Naive B cell (primary cell): ENCODE results near the gene UQCC2. TPM values are rescaled to one million over a fixed set of nuclear protein-coding genes. Genes with fewer than 3 reads are reported as not detected.

Source experiments
- ATAC-seq, 2 donors: fragments of 150-1000 bp; cut with Tn5 transposase; 2 replicates each; pipeline ENCODE4 v1.10.0; 2021; ENCODE audit warnings: low read depth in 2 of 2, mild to moderate bottlenecking in 2 of 2, moderate library complexity in 2 of 2
- DNase-seq: peaks from one replicate; pipeline ENCODE4 v3.0.0; 2022
- H3K27ac Mint-ChIP-seq, 6 donors: one replicate each; pipeline ENCODE4 v1.8.0; 2020 to 2022; ENCODE audit warnings: mild to moderate bottlenecking in 6 of 6, mixed read lengths in 6 of 6, moderate library complexity in 5 of 6, inconsistent platforms in 2 of 6
- H3K27me3 Mint-ChIP-seq, 3 donors: one replicate each; pipeline ENCODE4 v1.8.0; 2021 to 2022; ENCODE audit warnings: mixed read lengths in 3 of 3, mild to moderate bottlenecking in 1 of 3
- H3K36me3 Mint-ChIP-seq, 2 donors: one replicate each; pipeline ENCODE4 v1.8.0; 2020 to 2022; ENCODE audit warnings: mixed read lengths in 2 of 2, inconsistent platforms in 1 of 2, mild to moderate bottlenecking in 1 of 2
- H3K4me1 Mint-ChIP-seq, 3 donors: one replicate each; pipeline ENCODE4 v1.8.0; 2020 to 2022; ENCODE audit warnings: mixed read lengths in 3 of 3, inconsistent platforms in 1 of 3, mild to moderate bottlenecking in 1 of 3, moderate library complexity in 1 of 3
- H3K4me3 Mint-ChIP-seq, 8 donors: one replicate each; pipeline ENCODE4 v1.8.0; 2020 to 2022; ENCODE audit warnings: mild to moderate bottlenecking in 8 of 8, mixed read lengths in 8 of 8, moderate library complexity in 8 of 8, inconsistent platforms in 2 of 8
- H3K9me3 Mint-ChIP-seq, 7 donors: one replicate each; pipeline ENCODE4 v1.8.0; 2020 to 2022; ENCODE audit warnings: mixed read lengths in 7 of 7, mild to moderate bottlenecking in 5 of 7, inconsistent platforms in 2 of 7, moderate library complexity in 1 of 7
- polyA plus RNA-seq, 6 donors: library from polyadenylated mRNA; unstranded; fragments of 300-500 nt; fragmentation: Illumina TruSeq; gene quantifications; one replicate each; pipeline ENCODE4 v1.2.3, GENCODE V29; 2021; ENCODE audit warnings: low read depth in 6 of 6

Gene UQCC2
- polyA plus RNA-seq, 6 donors from 2014 or later, result 29.4 to 53.0 (median 44.4) TPM

DNA sequence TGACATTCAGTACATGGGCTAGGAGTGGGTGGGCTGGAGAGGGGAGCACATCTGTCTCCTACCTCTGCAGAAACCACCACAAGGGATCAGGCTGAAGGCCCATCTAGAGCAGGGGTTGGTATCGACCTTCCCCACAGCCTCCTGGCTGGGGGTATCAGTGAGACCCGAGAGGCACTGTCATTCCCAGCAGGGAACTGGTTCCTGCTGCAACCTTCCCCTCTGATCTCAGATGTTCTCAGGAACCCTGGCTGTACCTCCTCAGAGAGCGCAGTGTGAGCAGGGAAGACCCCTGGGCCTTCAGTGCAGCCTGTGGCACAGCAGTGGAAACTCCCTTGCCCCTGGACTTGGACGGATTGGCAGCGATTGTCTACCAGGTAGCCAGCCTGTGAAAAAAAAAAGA is 27.4 kb upstream of the UQCC2 start:
- DNase-seq (no peak), ATAC-seq (no peak)
- Mint-ChIP-seq H3K4me3 (no peak overlapping the region), H3K27me3 (peaks cover 7 to 13% (median 11%) of the 10 kb centered on the region in 3 donors), H3K36me3 (no peaks in the 10 kb centered on the region), H3K4me1 (peaks cover 0 to 4% (median 0%) of the 10 kb centered on the region in 3 donors), H3K27ac (no peak overlapping the region), H3K9me3 (no peaks in the 10 kb centered on the region)

DNA sequence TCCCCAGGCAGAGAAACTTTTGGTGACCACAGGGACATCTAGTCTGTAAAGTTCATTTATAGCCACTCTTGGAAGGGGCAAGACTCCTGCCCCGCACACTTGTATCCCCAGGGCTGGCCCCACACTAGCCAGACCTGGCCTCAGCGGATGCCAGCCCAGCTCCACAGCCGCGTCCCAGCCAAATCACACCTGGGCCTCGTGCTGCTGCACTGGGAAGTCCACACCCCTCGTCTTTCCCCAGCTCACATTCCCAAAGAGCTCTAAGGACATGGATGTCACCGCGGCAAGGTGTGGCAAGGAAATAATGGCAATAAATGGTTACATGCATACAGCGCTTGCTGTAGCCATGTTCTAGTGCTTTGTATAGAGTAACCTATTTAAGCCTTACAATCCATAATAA is 26.7 kb upstream of the UQCC2 start:
- ATAC-seq, result no peak
- H3K4me1 Mint-ChIP-seq, result peaks cover 0 to 4% (median 0%) of the 10 kb centered on the region in 3 donors
- no peak overlapping the region for H3K27ac Mint-ChIP-seq
- H3K9me3 Mint-ChIP-seq, result no peaks in the 10 kb centered on the region
- no peaks in the 10 kb centered on the region for H3K36me3 Mint-ChIP-seq
- H3K4me3 Mint-ChIP-seq, result no peak overlapping the region
- DNase-seq, result no peak
- peaks cover 7 to 13% (median 11%) of the 10 kb centered on the region in 3 donors for H3K27me3 Mint-ChIP-seq

DNA sequence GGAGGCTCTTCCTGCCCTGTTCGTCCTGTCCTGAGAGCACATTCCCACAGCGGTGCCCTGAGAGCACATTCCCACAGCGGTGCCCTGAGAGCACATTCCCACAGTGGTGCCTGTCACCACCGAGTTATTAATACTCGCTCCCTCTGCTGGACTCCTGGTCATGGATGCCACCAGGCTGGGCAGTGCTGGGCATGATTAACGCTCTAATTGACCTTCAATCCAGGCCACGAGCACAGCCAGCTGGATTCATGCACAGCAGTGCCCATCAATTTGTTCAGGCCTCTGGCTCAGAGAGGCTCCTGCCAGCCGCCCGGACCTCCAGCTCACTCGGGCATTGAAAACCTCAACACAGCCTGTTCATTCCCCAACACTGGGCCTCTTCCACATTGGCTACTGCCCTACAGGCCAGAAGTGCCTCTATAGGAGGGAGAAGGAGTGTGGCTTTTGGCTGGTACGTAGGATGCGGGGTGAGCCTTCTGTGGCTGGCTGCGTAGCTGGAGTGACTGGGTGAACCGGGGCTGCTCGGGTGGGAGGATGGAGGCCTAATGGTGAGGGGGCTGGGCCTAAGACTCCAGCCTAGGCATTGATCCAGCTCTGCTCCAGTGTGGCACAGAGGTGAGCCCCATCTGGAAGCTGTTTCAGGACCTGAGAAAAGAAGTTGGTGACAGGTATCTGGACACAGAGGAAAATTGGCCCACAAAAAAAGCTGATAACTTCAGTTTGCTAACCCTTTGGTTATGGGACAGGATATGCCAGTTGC is 25.9 kb upstream of the UQCC2 start:
- no peaks in the 10 kb centered on the region for H3K9me3 Mint-ChIP-seq
- no peak for DNase-seq
- no peaks in the 10 kb centered on the region for H3K4me1 Mint-ChIP-seq
- no peaks in the 10 kb centered on the region for H3K36me3 Mint-ChIP-seq
- H3K27ac Mint-ChIP-seq, result peak overlapping the region in 1 of 6 donors; percentile 49
- ATAC-seq, result no peak
- no peak overlapping the region for H3K4me3 Mint-ChIP-seq
- peaks cover 3 to 6% (median 4%) of the 10 kb centered on the region in 3 donors for H3K27me3 Mint-ChIP-seq

DNA sequence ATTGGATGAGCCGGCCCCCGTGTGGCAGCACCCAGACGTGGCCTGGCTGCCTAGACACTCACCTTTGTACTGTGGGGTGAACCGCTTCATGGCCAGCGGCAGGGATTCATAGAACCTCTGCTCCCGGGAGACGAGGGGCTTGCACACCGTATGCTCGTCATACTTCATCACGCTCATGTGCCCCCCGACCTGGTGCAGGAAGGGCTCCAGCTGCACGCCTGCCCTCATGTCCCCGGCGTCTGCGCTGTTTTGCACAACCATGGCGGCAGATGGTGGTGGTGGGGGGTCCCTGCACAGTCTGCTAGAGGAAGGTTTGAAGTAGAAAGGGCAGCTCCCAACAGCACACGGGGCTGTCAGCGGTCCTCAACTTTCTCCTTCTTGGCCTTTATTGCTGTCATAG is 23.7 kb upstream of the UQCC2 start:
- Mint-ChIP-seq H3K27ac (no peak overlapping the region), H3K4me3 (no peak overlapping the region), H3K36me3 (no peaks in the 10 kb centered on the region), H3K27me3 (no peaks in the 10 kb centered on the region), H3K9me3 (no peaks in the 10 kb centered on the region), H3K4me1 (no peaks in the 10 kb centered on the region)
- DNase-seq (no peak), ATAC-seq (no peak)

DNA sequence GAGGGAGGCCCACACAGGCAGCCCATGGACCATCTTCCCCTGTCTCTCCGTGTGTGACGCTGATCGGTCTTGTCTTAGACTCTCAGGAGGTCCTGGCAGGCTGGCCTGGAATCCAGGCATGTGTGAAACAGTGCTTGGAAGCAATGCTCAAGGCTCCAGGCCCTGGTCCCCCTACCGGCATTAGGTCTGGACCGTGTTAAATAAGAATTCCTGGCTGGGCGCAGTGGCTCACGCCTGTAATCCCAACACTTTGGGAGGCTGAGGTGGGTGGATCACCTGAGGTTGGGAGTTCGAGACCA is 22.2 kb upstream of the UQCC2 start:
- Mint-ChIP-seq H3K9me3 (no peaks in the 10 kb centered on the region), H3K4me1 (peaks cover 0 to 2% (median 0%) of the 10 kb centered on the region in 3 donors), H3K4me3 (no peak overlapping the region), H3K36me3 (no peaks in the 10 kb centered on the region), H3K27ac (no peak overlapping the region), H3K27me3 (no peaks in the 10 kb centered on the region)
- ATAC-seq (no peak), DNase-seq (no peak)

DNA sequence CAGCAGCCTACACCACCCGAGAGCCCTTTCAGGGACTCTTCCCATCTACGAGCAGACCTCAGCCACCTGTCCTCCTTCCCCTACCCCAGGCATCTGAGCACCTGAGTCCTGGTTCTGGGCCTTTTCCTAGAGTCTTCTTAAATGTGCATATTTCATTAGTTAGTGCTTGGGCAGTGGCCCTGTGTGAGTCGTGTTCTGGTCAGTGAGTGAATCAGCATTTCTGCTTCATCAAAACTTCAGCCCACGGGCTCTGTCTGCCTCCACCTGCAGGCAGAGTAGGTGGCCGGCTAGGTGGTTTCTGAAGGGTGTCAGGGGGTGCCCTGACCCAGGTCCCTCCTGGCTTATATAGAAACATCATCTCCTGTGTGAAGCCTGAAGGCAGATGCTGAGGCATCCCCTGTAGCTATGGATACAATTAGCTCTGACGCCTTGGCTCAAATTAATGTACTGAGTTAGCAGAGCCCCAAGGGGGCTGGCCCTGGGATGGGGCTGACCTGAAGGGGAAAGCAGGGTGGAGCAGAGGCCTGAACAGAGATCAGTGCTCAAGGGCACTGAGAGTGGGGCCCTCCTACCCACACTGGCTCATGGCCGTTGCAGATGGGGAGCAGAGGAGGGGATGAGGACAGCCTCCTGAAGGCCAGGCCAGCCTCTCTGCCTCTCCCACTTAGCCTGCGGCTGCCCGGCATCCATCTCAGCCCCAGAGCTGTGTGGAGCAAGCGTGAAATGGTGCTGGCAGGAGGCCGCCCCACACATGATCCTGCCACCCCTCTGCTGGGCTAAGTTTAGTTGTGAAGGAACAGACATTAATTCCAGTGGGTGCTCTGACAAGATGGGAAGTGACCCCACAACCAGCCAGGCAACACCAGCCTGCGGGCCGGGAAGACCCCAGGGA is 21.6 kb upstream of the UQCC2 start:
- H3K4me3 Mint-ChIP-seq, result no peak overlapping the region
- no peaks in the 10 kb centered on the region for H3K36me3 Mint-ChIP-seq
- H3K27ac Mint-ChIP-seq, result no peak overlapping the region
- H3K27me3 Mint-ChIP-seq, result no peaks in the 10 kb centered on the region
- DNase-seq (no peak), ATAC-seq (no peak)
- H3K9me3 Mint-ChIP-seq, result no peaks in the 10 kb centered on the region
- peaks cover 0 to 4% (median 0%) of the 10 kb centered on the region in 3 donors for H3K4me1 Mint-ChIP-seq

DNA sequence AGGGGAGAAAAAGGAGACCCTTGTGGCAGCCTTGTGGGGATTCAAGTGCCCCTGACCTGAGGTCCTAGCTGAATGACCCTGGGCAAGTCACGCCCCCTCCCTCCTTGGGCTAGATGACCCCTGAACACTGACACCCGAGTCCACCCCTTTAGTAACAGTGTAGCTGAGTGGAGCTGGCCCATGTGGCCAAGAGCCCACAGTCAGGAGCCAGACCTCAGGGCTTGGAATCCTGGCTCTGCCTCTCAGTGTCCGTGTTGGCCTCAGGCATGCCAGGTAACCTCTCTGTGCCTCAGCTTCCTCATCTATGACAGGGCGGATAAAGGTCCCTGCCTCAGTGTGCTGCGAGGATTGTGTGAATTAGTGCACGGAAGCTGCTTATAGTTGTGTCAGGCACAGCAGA is 20.9 kb upstream of the UQCC2 start:
- no peaks in the 10 kb centered on the region for H3K9me3 Mint-ChIP-seq
- no peaks in the 10 kb centered on the region for H3K36me3 Mint-ChIP-seq
- H3K27me3 Mint-ChIP-seq, result no peaks in the 10 kb centered on the region
- DNase-seq (no peak), ATAC-seq (no peak)
- no peak overlapping the region for H3K4me3 Mint-ChIP-seq
- H3K4me1 Mint-ChIP-seq, result peaks cover 0 to 8% (median 0%) of the 10 kb centered on the region in 3 donors
- H3K27ac Mint-ChIP-seq, result no peak overlapping the region

DNA sequence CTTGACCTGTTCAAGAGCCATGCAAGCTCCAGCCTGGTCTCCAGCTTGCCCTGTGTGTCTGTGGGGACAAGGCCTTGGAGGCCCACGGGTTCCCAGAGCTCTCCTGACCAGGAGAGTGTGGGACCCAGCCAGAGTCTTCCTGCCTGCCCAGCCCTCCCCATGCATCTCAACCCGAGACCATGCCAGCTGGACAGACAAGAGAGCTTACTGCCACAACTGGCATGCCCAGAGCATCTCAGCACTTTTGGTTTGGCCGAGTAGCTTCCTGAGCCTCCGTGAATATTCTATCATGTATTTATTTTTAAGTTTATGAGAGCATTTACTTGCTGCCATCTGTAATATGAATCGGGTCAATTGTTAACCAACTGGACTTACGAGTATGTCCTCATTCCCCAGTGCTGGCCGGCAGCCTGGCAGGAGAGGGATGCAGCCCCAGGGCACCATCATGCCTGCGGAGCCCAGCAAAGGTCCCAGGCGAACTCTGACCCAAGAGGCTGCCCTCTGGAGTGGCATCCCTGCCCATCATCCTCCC is 20.3 kb upstream of the UQCC2 start:
- DNase-seq (no peak), ATAC-seq (no peak)
- no peaks in the 10 kb centered on the region for H3K36me3 Mint-ChIP-seq
- no peak overlapping the region for H3K4me3 Mint-ChIP-seq
- no peak overlapping the region for H3K27ac Mint-ChIP-seq
- H3K27me3 Mint-ChIP-seq, result peaks cover 0 to under 1% (median 0%) of the 10 kb centered on the region in 3 donors
- peaks cover 0 to 8% (median 0%) of the 10 kb centered on the region in 3 donors for H3K4me1 Mint-ChIP-seq
- no peaks in the 10 kb centered on the region for H3K9me3 Mint-ChIP-seq

DNA sequence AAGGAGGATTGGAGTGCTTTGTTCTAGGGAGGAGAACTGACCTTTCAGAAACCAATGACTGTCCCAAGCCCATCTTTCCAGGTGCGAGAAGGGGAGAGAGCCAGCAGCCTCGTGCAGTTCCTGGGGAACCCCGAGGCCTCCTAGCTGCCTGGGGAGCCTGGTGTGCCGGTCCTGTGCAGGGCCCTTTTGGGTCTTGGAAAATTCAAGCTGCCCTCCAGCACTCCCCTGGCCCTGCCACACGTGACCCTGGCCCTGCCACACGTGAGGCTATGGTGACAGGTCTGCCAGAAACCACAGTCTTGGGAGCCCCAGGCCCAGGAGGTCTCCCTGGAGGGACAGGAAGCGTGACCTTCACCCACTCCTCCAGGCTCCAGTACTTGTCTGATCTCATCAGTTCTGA is 19.5 kb upstream of the UQCC2 start:
- Mint-ChIP-seq H3K9me3 (no peaks in the 10 kb centered on the region), H3K27ac (no peak overlapping the region), H3K36me3 (no peaks in the 10 kb centered on the region), H3K4me3 (no peak overlapping the region), H3K27me3 (peaks cover 0 to 6% (median 0%) of the 10 kb centered on the region in 3 donors), H3K4me1 (peaks cover 0 to 8% (median 0%) of the 10 kb centered on the region in 3 donors)
- no peak for DNase-seq
- ATAC-seq, result no peak

DNA sequence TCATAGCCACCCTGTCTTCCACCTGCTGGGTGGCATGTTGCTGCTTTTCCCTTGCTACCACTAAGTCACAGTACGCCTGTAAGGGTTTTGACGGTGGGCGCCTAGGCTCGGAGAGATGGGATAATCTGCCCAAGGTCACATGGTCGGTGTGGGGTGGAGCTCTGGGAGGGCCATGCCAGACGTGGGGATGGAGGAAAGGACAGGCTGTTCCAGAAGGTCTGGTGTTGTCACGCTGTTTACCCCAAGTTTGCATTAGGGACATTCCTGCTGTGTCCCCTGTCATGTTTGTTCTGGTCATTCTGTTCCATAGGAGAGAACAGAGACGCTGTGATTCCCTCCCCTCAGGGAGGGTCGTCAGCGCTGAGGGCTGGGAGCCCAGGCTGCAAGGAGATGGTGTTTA is 19.1 kb upstream of the UQCC2 start:
- ATAC-seq, result no peak
- Mint-ChIP-seq H3K4me1 (peaks cover 0 to 8% (median 0%) of the 10 kb centered on the region in 3 donors), H3K36me3 (no peaks in the 10 kb centered on the region), H3K4me3 (no peak overlapping the region), H3K27ac (no peak overlapping the region), H3K9me3 (no peaks in the 10 kb centered on the region), H3K27me3 (peaks cover 0 to 6% (median 0%) of the 10 kb centered on the region in 3 donors)
- DNase-seq, result no peak

DNA sequence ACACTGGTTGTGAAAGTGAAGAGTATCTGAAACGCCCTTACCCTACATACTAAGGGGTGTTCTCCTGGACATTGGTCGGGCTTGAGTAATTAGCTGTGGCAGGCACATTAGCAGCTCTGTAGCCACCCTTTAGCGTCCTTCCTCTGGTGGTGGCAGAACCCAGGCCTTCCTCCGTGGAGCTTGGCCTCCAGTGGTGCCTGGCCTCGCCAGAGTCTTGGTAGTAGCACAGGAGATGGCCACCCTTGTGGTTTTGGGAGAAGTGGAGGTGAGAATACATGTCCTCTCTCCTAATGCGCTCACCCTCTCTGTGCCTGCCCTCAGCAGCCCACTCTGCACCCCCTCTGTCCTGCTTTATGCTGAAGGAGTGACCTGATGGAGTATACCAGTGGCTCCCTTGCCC is 17.6 kb upstream of the UQCC2 start:
- DNase-seq (no peak), ATAC-seq (no peak)
- no peak overlapping the region for H3K27ac Mint-ChIP-seq
- H3K9me3 Mint-ChIP-seq, result no peaks in the 10 kb centered on the region
- peaks cover 0 to 6% (median 0%) of the 10 kb centered on the region in 3 donors for H3K27me3 Mint-ChIP-seq
- H3K36me3 Mint-ChIP-seq, result no peaks in the 10 kb centered on the region
- H3K4me3 Mint-ChIP-seq, result no peak overlapping the region
- H3K4me1 Mint-ChIP-seq, result peaks cover 0 to 8% (median 0%) of the 10 kb centered on the region in 3 donors

DNA sequence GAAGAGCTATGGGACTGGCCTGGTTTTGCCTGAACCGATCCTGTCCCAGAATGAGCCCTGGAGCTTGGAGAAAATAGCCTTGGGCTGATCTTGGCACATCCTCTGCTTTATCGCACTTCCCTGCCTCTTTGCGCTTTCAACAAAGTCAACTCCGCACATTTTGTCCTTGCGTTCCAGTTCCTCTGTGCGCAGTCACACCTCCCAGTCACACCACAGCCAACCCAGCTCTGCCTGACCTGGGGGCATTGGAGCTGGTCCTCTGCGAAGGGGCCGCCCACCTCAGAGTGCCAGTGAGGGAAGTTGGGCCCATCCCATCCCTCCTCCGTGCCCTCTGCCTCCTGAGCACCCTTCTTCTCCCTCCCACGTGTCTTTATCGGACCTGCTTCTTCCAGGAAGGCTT is 16.9 kb upstream of the UQCC2 start:
- no peak overlapping the region for H3K4me3 Mint-ChIP-seq
- H3K27ac Mint-ChIP-seq, result no peak overlapping the region
- ATAC-seq (no peak), DNase-seq (no peak)
- H3K36me3 Mint-ChIP-seq, result no peaks in the 10 kb centered on the region
- peaks cover 0 to 10% (median 5%) of the 10 kb centered on the region in 3 donors for H3K27me3 Mint-ChIP-seq
- peaks cover 0 to 8% (median 0%) of the 10 kb centered on the region in 3 donors for H3K4me1 Mint-ChIP-seq
- H3K9me3 Mint-ChIP-seq, result no peaks in the 10 kb centered on the region

DNA sequence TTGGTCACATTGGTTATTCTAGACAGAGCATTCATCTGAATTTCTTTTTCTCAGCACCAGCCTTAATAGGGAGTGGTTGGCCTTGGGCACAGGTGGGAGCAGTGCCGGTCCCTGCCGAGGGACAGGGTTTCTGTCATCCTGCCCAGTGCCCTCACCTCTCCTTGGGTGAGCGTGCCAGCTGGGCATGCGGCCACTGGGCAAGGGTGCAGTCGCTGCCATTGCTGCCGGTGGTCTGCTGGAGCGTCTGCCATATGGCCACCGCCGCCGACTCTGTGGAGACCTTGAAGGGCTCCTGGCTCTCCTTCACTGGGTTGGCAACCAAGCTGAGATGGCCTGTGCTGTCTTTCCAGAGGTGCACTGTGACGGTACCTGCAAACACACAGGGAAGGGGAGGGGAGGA is 16.4 kb upstream of the UQCC2 start:
- DNase-seq, result no peak
- peaks cover 0 to 12% (median 8%) of the 10 kb centered on the region in 3 donors for H3K27me3 Mint-ChIP-seq
- H3K4me3 Mint-ChIP-seq, result no peak overlapping the region
- H3K36me3 Mint-ChIP-seq, result no peaks in the 10 kb centered on the region
- H3K27ac Mint-ChIP-seq, result no peak overlapping the region
- ATAC-seq, result no peak
- no peaks in the 10 kb centered on the region for H3K9me3 Mint-ChIP-seq
- peaks cover 0 to 8% (median 0%) of the 10 kb centered on the region in 3 donors for H3K4me1 Mint-ChIP-seq

DNA sequence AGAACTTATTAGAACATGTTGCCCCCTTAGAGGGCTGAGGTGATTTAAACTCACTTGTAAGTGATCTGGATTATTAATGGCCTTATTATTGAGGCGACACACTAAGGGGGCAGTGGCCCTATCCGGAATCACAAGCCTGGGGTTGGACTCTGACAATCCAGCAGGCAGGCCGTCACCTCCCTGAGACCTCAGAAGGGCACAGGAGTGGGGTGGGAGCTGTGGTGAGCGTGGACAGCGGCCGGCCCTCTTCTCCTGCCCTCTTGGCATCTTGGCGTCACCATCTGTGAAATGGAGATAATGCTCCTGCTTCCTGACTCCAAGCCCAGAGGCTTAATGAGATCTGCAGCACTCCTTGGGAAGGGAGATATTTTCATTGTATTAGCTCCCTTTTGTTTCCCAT is 15.6 kb upstream of the UQCC2 start:
- H3K4me3 Mint-ChIP-seq, result peak overlapping the region in 1 of 8 donors; percentile 5
- peaks cover 0 to 13% (median 12%) of the 10 kb centered on the region in 3 donors for H3K27me3 Mint-ChIP-seq
- no peaks in the 10 kb centered on the region for H3K9me3 Mint-ChIP-seq
- no peak overlapping the region for H3K27ac Mint-ChIP-seq
- H3K4me1 Mint-ChIP-seq, result peaks cover 0 to 8% (median 0%) of the 10 kb centered on the region in 3 donors
- ATAC-seq, result no peak
- DNase-seq, result no peak
- no peaks in the 10 kb centered on the region for H3K36me3 Mint-ChIP-seq
